Measurements from ENCODE around the gene LMOD1. TPM values are rescaled to one million over a fixed set of nuclear protein-coding genes. Genes with fewer than 3 reads are reported as not detected.
"Not testable (repeated sequence)": the region's sequence is repeated elsewhere in the genome, so short reads cannot be mapped to it uniquely, and the experiment has no call there.

The LMOD1 gene
- total RNA-seq, 6 experiments from 2014 or later = 1.1 to 3.5 (median 2.1) TPM

- 78% methylated on average over 7 of the region's 7 CpGs for WGBS (ENCODE audit: insufficient coverage, low coverage, low lambda C conversion rate, missing lambda C conversion rate)
- no peak overlapping the region for H3K27ac ChIP-seq
- ATAC-seq (peak in 1 of 4 donors; percentile 27), DNase-seq (no peak)
- H3K4me3 ChIP-seq = no peak overlapping the region
- H3K4me1 ChIP-seq = no peaks in the 10 kb centered on the region
- intact Hi-C loops (cut with DNase I) = no loop called here
- H3K36me3 ChIP-seq = peaks cover 0 to 48% (median 9%) of the 10 kb centered on the region in 4 donors
- H3K27me3 ChIP-seq = no peaks in the 10 kb centered on the region
- no peaks in the 10 kb centered on the region for H3K9me3 ChIP-seq
- TF ChIP-seq POLR2A (IDR thresholded peaks at IDR 0.05) (no peak), CTCF (IDR thresholded peaks at IDR 0.05) (no peak)
Observed at GRCh38 chr1:201861448-201861847, 84.9 kb downstream of the LMOD1 start.

GRCh38 chr1:201859424-201859823 lies 86.9 kb downstream of the LMOD1 start:
- Histone ChIP-seq H3K4me3 (no peak overlapping the region), H3K4me1 (no peaks in the 10 kb centered on the region), H3K9me3 (no peaks in the 10 kb centered on the region), H3K27ac (no peak overlapping the region), H3K27me3 (no peaks in the 10 kb centered on the region), H3K36me3 (peaks cover 0 to 60% (median 20%) of the 10 kb centered on the region in 4 donors)
- no peak for DNase-seq
- 87% methylated on average over 5 of the region's 5 CpGs for WGBS (ENCODE audit: insufficient coverage, low coverage, low lambda C conversion rate, missing lambda C conversion rate)
- ATAC-seq = no peak
- TF ChIP-seq CTCF (IDR thresholded peaks at IDR 0.05) (no peak), POLR2A (IDR thresholded peaks at IDR 0.05) (no peak)
- intact Hi-C loops (cut with DNase I) = no loop called here

- WGBS (ENCODE audit: insufficient coverage, low coverage, low lambda C conversion rate, missing lambda C conversion rate) = 88% methylated on average over 2 of the region's 2 CpGs
- intact Hi-C loops (cut with DNase I) = not testable (repeated sequence)
Observed at GRCh38 chr1:201856722-201857121, 89.6 kb downstream of the LMOD1 start.

GRCh38 chr1:201851949-201852348 lies 94.4 kb downstream of the LMOD1 start:
- no peak overlapping the region for H3K27ac ChIP-seq
- no peak for ATAC-seq
- intact Hi-C loops (cut with DNase I) = no loop called here
- no peak for TF ChIP-seq CTCF (IDR thresholded peaks at IDR 0.05)
- no peak for TF ChIP-seq POLR2A (IDR thresholded peaks at IDR 0.05)
- 83% methylated on average over 1 of the region's 1 CpG for WGBS (ENCODE audit: insufficient coverage, low coverage, low lambda C conversion rate, missing lambda C conversion rate)
- peaks cover 0 to 36% (median 10%) of the 10 kb centered on the region in 4 donors for H3K4me1 ChIP-seq
- peaks cover 0 to 53% (median 24%) of the 10 kb centered on the region in 4 donors for H3K36me3 ChIP-seq
- H3K27me3 ChIP-seq = no peaks in the 10 kb centered on the region
- DNase-seq = no peak
- no peaks in the 10 kb centered on the region for H3K9me3 ChIP-seq
- H3K4me3 ChIP-seq = no peak overlapping the region

More at GRCh38 chr1:201856722-201857121, 89.6 kb downstream of the LMOD1 start:
- not testable (repeated sequence) for H3K9me3 ChIP-seq, DNase-seq, H3K27me3 ChIP-seq, H3K4me3 ChIP-seq, ATAC-seq, H3K4me1 ChIP-seq, H3K27ac ChIP-seq
- peaks cover 0 to 80% (median 32%) of the 10 kb centered on the region in 4 donors for H3K36me3 ChIP-seq

- TF ChIP-seq CTCF (IDR thresholded peaks at IDR 0.05) = no peak
- no peak for TF ChIP-seq POLR2A (IDR thresholded peaks at IDR 0.05)
- H3K27me3 ChIP-seq = no peaks in the 10 kb centered on the region
- H3K36me3 ChIP-seq = peaks cover 0 to 34% (median 15%) of the 10 kb centered on the region in 4 donors
- H3K27ac ChIP-seq = peak overlapping the region in 1 of 3 donors; percentile 26
- ATAC-seq = peak in 1 of 4 donors; percentile 17
- WGBS (ENCODE audit: insufficient coverage, low coverage, low lambda C conversion rate, missing lambda C conversion rate) = 7% methylated on average over 1 of the region's 1 CpG
- intact Hi-C loops (cut with DNase I) = no loop called here
- no peak for DNase-seq
- H3K4me1 ChIP-seq = peaks cover 0 to 38% (median 10%) of the 10 kb centered on the region in 4 donors
- H3K4me3 ChIP-seq = no peak overlapping the region
- no peaks in the 10 kb centered on the region for H3K9me3 ChIP-seq
Observed at GRCh38 chr1:201850053-201850397, 96.3 kb downstream of the LMOD1 start.
